HepG2 (cell line): ENCODE results near the gene SIRT7. TPM values are rescaled to one million over a fixed set of nuclear protein-coding genes. Genes with fewer than 3 reads are reported as not detected.
A peak's percentile ranks its signal among the peaks of the same experiment; 100 is the strongest.

Source experiments
- DMAP1 ChIP-seq: IDR thresholded peaks from 2 replicates; pipeline ENCODE4 v1.6.1; 2016
- FOXA1 ChIP-seq, 2 experiments: fragments of 450-650 bp in 1 of 2; sonication (generic) in 1 of 2; formaldehyde crosslinking in 1 of 2; IDR thresholded peaks; 2 replicates each; pipeline versions ENCODE4 v1.4.0 to v1.6.1; 2016 to 2020; ENCODE audit warnings: missing genetic modification reagents in 1 of 2
- MAFG ChIP-seq: sonication (generic); formaldehyde crosslinking; IDR thresholded peaks from 2 replicates; pipeline ENCODE4 v1.5.1; 2020; ENCODE audit warnings: mild to moderate bottlenecking, missing genetic modification reagents
- SSRP1 ChIP-seq: IDR thresholded peaks from 2 replicates; pipeline ENCODE4 v1.6.1; 2016; ENCODE audit warnings: control low read depth
- THYN1 ChIP-seq: sonication (generic); formaldehyde crosslinking; IDR thresholded peaks from 2 replicates; pipeline ENCODE4 v1.8.1; 2023; ENCODE audit warnings: low read depth, mild to moderate bottlenecking, moderate library complexity, missing genetic modification reagents, borderline replicate concordance
- ZBTB8A ChIP-seq: sonication (generic); formaldehyde crosslinking; IDR thresholded peaks from 2 replicates; pipeline ENCODE4 v1.4.0; 2020; ENCODE audit warnings: mild to moderate bottlenecking, low read depth, missing genetic modification reagents, borderline replicate concordance
- ZKSCAN5 ChIP-seq: sonication (generic); formaldehyde crosslinking; IDR thresholded peaks from 2 replicates; pipeline ENCODE4 v1.5.1; 2020; ENCODE audit warnings: mild to moderate bottlenecking, missing genetic modification reagents
- ZNF20 ChIP-seq: sonication (generic); formaldehyde crosslinking; IDR thresholded peaks from 2 replicates; pipeline ENCODE4 v1.4.0; 2020; ENCODE audit warnings: mild to moderate bottlenecking, moderate library complexity, missing genetic modification reagents
- ZNF337 ChIP-seq: sonication (generic); formaldehyde crosslinking; IDR thresholded peaks from 2 replicates; pipeline ENCODE4 v1.5.1; 2020; ENCODE audit warnings: missing genetic modification reagents, low read depth, mild to moderate bottlenecking, borderline replicate concordance
- ZNF556 ChIP-seq: sonication (generic); formaldehyde crosslinking; IDR thresholded peaks from 2 replicates; pipeline ENCODE4 v1.4.0; 2020; ENCODE audit warnings: mild to moderate bottlenecking, missing genetic modification reagents, borderline replicate concordance
- polyA plus RNA-seq, 8 experiments: library from polyadenylated mRNA; depleted of rRNA in 3 of 8; stranded (reverse) in 7 of 8; unstranded in 1 of 8; fragments of >200 nt; fragmentation: Illumina TruSeq in 4 of 8; extraction: Trizol in 4 of 8; gene quantifications; 2 replicates each; pipeline versions ENCODE4 v1.2.1 to v1.2.3, GENCODE V29; 2011 to 2016; ENCODE audit warnings: low read depth in 4 of 8, missing spikeins in 1 of 8, mixed read lengths in 1 of 8; ENCODE audit not compliant: insufficient read depth in 1 of 8
- total RNA-seq, 5 experiments: library from RNA; depleted of rRNA; stranded (reverse); fragments of >200 nt; fragmentation: Illumina TruSeq; extraction: Trizol; gene quantifications; 2 replicates each; pipeline ENCODE4 v1.2.3, GENCODE V29; 2016; ENCODE audit warnings: low read depth in 1 of 5
- TF ChIP-seq, protein P1 (sequence below): sonication (generic); formaldehyde crosslinking; IDR thresholded peaks from 2 replicates; pipeline ENCODE4 v1.5.1; 2020; ENCODE audit warnings: missing genetic modification reagents, mild to moderate bottlenecking, borderline replicate concordance
- TF ChIP-seq, protein P2 (sequence below): sonication (generic); formaldehyde crosslinking; IDR thresholded peaks from 2 replicates; pipeline ENCODE4 v1.5.0; 2020; ENCODE audit warnings: mild to moderate bottlenecking, missing genetic modification reagents, borderline replicate concordance
- TF ChIP-seq, protein P3 (sequence below): sonication (generic); formaldehyde crosslinking; IDR thresholded peaks from 2 replicates; pipeline ENCODE4 v1.5.0; 2020; ENCODE audit warnings: missing genetic modification reagents, mild to moderate bottlenecking, borderline replicate concordance
- TF ChIP-seq, protein P4 (sequence below): sonication (generic); formaldehyde crosslinking; IDR thresholded peaks from 2 replicates; pipeline ENCODE4 v1.5.0; 2020; ENCODE audit warnings: missing genetic modification reagents
- TF ChIP-seq, protein P5 (sequence below): sonication (generic); formaldehyde crosslinking; IDR thresholded peaks from 2 replicates; pipeline ENCODE4 v1.4.0; 2020; ENCODE audit warnings: mild to moderate bottlenecking, missing genetic modification reagents
- TF ChIP-seq, protein P6 (sequence below): sonication (generic); formaldehyde crosslinking; IDR thresholded peaks from 2 replicates; pipeline ENCODE4 v1.4.0; 2020; ENCODE audit warnings: mild to moderate bottlenecking, missing genetic modification reagents

Gene SIRT7
- total and polyA plus RNA-seq, 2 of the 13 experiments (the other 11 are each of a cell fraction or from before 2014, with no cell fraction given): 8.3 to 24.8 TPM

DNA sequence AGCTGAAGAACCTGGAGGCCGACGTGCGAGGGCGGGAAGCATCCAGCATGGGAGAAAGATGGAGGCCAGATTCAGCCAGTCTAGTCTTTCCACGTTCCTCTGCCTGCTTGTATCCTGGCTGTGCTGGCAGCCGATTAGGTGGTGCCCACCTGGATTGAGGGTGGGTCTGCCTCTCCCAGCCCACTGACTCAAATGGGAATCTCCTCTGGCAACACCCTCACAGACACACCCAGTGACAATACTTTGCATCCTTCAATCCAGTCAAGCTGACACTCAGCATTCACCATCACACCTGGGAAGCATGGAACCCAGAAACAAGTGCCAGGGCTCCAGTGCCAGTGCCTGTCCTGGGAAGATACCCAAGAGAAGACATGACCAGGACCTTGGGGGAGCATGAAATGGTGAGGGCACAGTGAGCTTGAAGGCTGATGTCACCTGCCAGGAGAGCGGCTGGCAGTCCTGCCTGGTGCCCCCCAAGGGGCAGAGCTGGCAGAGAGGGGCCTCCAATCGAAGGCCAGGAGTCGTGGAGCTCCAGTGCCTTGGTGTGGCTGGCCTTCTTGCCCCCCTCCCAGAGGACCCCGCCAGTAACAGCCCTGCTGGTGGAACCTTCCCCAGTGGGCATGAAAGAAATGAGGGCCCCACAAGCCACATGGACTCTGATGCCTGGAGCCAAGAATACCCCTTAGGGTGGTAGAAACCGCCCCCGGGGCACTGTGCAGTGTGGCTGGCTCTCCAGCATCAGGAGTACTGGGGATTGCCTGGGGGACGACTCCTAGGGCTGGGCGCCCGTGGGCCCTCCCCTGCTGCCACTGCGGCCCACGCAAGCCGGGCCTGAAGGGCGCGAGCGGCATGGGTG lies 16.6 kb downstream of the SIRT7 start (continued):
- TF ChIP-seq, protein P1, sequence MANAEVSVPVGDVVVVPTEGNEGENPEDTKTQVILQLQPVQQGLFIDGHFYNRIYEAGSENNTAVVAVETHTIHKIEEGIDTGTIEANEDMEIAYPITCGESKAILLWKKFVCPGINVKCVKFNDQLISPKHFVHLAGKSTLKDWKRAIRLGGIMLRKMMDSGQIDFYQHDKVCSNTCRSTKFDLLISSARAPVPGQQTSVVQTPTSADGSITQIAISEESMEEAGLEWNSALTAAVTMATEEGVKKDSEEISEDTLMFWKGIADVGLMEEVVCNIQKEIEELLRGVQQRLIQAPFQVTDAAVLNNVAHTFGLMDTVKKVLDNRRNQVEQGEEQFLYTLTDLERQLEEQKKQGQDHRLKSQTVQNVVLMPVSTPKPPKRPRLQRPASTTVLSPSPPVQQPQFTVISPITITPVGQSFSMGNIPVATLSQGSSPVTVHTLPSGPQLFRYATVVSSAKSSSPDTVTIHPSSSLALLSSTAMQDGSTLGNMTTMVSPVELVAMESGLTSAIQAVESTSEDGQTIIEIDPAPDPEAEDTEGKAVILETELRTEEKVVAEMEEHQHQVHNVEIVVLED (CRISPR knock-in tag): no peak
- TF ChIP-seq ZBTB8A (CRISPR knock-in tag) (no peak), ZKSCAN5 (no peak), THYN1 (CRISPR knock-in tag) (no peak), ZNF556 (0 out of 2 replicates have a peak, but pooled peaks have one; percentile 10), ZNF20 (no peak), ZNF337 (CRISPR knock-in tag) (no peak), SSRP1 (CRISPR knock-in tag) (peak; percentile 97), MAFG (CRISPR knock-in tag) (peak; percentile 58; the same call in 1 of the 2 replicates), FOXA1 (IDR thresholded peaks at IDR 0.05) (no peak), FOXA1 (CRISPR knock-in tag; IDR thresholded peaks at IDR 0.05) (0 out of 2 replicates have a peak, but pooled peaks have one; percentile 7), DMAP1 (CRISPR knock-in tag) (no peak)
- TF ChIP-seq, protein P2, sequence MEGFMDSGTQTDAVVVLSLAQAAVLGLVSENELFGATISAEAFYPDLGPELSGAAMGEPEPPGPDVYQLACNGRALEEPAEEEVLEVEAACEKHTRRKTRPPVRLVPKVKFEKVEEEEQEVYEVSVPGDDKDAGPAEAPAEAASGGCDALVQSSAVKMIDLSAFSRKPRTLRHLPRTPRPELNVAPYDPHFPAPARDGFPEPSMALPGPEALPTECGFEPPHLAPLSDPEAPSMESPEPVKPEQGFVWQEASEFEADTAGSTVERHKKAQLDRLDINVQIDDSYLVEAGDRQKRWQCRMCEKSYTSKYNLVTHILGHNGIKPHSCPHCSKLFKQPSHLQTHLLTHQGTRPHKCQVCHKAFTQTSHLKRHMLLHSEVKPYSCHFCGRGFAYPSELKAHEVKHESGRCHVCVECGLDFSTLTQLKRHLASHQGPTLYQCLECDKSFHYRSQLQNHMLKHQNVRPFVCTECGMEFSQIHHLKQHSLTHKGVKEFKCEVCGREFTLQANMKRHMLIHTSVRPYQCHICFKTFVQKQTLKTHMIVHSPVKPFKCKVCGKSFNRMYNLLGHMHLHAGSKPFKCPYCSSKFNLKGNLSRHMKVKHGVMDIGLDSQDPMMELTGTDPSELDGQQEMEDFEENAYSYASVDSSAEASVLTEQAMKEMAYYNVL (CRISPR knock-in tag): peak; percentile 18; the same call in 1 of the 2 replicates
- TF ChIP-seq, protein P3, sequence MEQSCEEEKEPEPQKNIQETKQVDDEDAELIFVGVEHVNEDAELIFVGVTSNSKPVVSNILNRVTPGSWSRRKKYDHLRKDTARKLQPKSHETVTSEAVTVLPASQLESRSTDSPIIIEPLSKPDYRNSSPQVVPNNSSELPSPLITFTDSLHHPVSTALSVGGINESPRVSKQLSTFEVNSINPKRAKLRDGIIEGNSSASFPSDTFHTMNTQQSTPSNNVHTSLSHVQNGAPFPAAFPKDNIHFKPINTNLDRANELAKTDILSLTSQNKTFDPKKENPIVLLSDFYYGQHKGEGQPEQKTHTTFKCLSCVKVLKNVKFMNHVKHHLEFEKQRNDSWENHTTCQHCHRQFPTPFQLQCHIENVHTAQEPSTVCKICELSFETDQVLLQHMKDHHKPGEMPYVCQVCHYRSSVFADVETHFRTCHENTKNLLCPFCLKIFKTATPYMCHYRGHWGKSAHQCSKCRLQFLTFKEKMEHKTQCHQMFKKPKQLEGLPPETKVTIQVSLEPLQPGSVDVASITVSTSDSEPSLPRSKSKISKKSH (CRISPR knock-in tag): no peak; the same call in 1 of the 2 replicates
- TF ChIP-seq, protein P4, sequence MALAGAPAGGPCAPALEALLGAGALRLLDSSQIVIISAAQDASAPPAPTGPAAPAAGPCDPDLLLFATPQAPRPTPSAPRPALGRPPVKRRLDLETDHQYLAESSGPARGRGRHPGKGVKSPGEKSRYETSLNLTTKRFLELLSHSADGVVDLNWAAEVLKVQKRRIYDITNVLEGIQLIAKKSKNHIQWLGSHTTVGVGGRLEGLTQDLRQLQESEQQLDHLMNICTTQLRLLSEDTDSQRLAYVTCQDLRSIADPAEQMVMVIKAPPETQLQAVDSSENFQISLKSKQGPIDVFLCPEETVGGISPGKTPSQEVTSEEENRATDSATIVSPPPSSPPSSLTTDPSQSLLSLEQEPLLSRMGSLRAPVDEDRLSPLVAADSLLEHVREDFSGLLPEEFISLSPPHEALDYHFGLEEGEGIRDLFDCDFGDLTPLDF (CRISPR knock-in tag): 0 out of 2 replicates have a peak, but pooled peaks have one; percentile 17
- TF ChIP-seq, protein P5, sequence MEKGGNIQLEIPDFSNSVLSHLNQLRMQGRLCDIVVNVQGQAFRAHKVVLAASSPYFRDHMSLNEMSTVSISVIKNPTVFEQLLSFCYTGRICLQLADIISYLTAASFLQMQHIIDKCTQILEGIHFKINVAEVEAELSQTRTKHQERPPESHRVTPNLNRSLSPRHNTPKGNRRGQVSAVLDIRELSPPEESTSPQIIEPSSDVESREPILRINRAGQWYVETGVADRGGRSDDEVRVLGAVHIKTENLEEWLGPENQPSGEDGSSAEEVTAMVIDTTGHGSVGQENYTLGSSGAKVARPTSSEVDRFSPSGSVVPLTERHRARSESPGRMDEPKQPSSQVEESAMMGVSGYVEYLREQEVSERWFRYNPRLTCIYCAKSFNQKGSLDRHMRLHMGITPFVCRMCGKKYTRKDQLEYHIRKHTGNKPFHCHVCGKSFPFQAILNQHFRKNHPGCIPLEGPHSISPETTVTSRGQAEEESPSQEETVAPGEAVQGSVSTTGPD (CRISPR knock-in tag): no peak
- TF ChIP-seq, protein P6, sequence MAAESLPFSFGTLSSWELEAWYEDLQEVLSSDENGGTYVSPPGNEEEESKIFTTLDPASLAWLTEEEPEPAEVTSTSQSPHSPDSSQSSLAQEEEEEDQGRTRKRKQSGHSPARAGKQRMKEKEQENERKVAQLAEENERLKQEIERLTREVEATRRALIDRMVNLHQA: no peak
